GM12872 (cell line): Measurements from ENCODE around the gene TMEM176B.

Experiments
- TF ChIP-seq, protein P1 (sequence below): IDR thresholded peaks from 3 replicates; pipeline ENCODE4 v1.5.1; 2011; ENCODE audit warnings: low read depth, mild to moderate bottlenecking, low read length, moderate library complexity; ENCODE audit not compliant: insufficient read depth

TMEM176B gene

DNA sequence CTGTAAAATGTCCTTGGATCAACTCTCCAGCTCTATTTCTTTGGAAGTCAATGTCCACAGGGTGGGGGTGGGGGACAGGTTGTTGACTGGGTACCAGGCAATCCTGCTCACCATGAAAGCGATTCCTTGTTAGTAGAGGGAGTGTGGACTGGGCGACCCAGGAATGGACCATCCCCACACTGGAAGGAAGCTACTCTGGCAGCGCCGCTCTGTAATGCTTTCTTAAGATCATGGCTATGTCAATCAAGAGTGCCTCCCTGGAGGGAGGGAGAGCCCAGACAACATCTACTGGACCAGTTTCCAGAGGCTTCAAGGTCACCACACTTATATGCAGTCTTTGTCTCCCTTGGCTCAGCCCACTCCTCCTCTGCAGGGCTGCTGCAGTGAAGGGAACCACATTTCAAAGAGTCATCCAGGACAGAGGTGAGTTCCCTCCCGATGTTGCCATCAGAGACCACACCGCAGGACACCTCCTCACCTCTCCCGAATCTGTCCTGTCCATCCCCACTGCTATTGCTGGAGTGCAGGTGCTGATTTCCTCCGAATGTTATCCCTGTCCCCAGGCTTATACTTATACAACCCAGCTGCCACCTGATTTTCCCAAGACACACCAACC, 56.0 kb downstream of the TMEM176B start:
- TF ChIP-seq, protein P1, sequence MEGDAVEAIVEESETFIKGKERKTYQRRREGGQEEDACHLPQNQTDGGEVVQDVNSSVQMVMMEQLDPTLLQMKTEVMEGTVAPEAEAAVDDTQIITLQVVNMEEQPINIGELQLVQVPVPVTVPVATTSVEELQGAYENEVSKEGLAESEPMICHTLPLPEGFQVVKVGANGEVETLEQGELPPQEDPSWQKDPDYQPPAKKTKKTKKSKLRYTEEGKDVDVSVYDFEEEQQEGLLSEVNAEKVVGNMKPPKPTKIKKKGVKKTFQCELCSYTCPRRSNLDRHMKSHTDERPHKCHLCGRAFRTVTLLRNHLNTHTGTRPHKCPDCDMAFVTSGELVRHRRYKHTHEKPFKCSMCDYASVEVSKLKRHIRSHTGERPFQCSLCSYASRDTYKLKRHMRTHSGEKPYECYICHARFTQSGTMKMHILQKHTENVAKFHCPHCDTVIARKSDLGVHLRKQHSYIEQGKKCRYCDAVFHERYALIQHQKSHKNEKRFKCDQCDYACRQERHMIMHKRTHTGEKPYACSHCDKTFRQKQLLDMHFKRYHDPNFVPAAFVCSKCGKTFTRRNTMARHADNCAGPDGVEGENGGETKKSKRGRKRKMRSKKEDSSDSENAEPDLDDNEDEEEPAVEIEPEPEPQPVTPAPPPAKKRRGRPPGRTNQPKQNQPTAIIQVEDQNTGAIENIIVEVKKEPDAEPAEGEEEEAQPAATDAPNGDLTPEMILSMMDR: no peak

DNA sequence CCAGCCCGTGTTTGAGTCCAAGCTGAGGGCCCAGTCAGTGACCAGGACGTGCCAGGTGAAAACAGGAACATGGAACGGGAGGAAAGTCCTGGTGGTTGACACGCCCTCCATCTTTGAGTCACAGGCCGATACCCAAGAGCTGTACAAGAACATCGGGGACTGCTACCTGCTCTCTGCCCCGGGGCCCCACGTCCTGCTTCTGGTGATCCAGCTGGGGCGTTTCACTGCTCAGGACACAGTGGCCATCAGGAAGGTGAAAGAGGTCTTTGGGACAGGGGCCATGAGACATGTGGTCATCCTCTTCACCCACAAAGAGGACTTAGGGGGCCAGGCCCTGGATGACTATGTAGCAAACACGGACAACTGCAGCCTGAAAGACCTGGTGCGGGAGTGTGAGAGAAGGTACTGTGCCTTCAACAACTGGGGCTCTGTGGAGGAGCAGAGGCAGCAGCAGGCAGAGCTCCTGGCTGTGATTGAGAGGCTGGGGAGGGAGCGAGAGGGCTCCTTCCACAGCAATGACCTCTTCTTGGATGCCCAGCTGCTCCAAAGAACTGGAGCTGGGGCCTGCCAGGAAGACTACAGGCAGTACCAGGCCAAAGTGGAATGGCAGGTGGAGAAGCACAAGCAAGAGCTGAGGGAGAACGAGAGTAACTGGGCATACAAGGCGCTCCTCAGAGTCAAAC, 57.7 kb downstream of the TMEM176B start:
- TF ChIP-seq, protein P1: no peak
